GM21381 (cell line): ENCODE results near the gene RTCB.
"Not testable (repeated sequence)": the region's sequence is repeated elsewhere in the genome, so short reads cannot be mapped to it uniquely, and the experiment has no call there.

ENCODE experiments used
- ATAC-seq: cut with Tn5 transposase; IDR thresholded peaks from one replicate; pipeline ENCODE4 v1.9.1; 2021; ENCODE audit warnings: mild to moderate bottlenecking, moderate library complexity; ENCODE audit not compliant: unreplicated experiment

Gene RTCB

GRCh38 chr22:32395107-32395506, 16.9 kb downstream of the RTCB start:
- no peak for ATAC-seq

GRCh38 chr22:32389685-32390084, 22.4 kb downstream of the RTCB start:
- ATAC-seq = no peak

GRCh38 chr22:32385681-32386080, 26.4 kb downstream of the RTCB start:
- ATAC-seq = no peak

GRCh38 chr22:32380991-32381390, 31.1 kb downstream of the RTCB start:
- no peak for ATAC-seq

GRCh38 chr22:32378707-32379272, 33.3 kb downstream of the RTCB start:
- ATAC-seq = no peak

- no peak for ATAC-seq
These were observed 35.4 kb downstream of the RTCB start for GRCh38 chr22:32376681-32377080.

- ATAC-seq = no peak
These were observed 36.2 kb downstream of the RTCB start for GRCh38 chr22:32375678-32376450.

GRCh38 chr22:32364210-32364609, 47.8 kb downstream of the RTCB start:
- no peak for ATAC-seq

- no peak for ATAC-seq
These were observed 50.8 kb downstream of the RTCB start for GRCh38 chr22:32361257-32361656.

GRCh38 chr22:32360096-32360495, 52.0 kb downstream of the RTCB start:
- ATAC-seq = not testable (repeated sequence)

GRCh38 chr22:32357567-32357966, 54.5 kb downstream of the RTCB start, which contains the start of gene RFPL3:
TSS of gene RFPL3 (plus strand) at chr22:32357867. CDS start at chr22:32358072, 205 bp downstream.
- not testable (repeated sequence) for ATAC-seq

- no peak for ATAC-seq
These were observed 56.3 kb downstream of the RTCB start for GRCh38 chr22:32355760-32356159.

- ATAC-seq = no peak
These were observed 57.4 kb downstream of the RTCB start for GRCh38 chr22:32354360-32355351.

- ATAC-seq = no peak
These were observed 58.2 kb downstream of the RTCB start for GRCh38 chr22:32353840-32354239.

GRCh38 chr22:32353292-32353691, 58.8 kb downstream of the RTCB start:
- no peak for ATAC-seq

GRCh38 chr22:32352681-32353080, 59.4 kb downstream of the RTCB start:
- no peak for ATAC-seq

GRCh38 chr22:32351875-32352274, 60.2 kb downstream of the RTCB start:
- ATAC-seq = not testable (repeated sequence)

- no peak for ATAC-seq
These were observed 63.9 kb downstream of the RTCB start for GRCh38 chr22:32348031-32348611.

- no peak for ATAC-seq
These were observed 68.1 kb downstream of the RTCB start for GRCh38 chr22:32343941-32344340.

- ATAC-seq = no peak
These were observed 69.1 kb downstream of the RTCB start for GRCh38 chr22:32342977-32343376.
